GM10248 (cell line): ENCODE measurements around the gene SHISA8.

ENCODE experiments used
- CTCF ChIA-PET: fragments of 300-600 bp; sonication (Branson Sonifier 250); formaldehyde crosslinking; extraction: SDS; loops from one replicate; lab custom pipeline; 2021; ENCODE audit warnings: antibody characterized with exemption; lab: Yijun Ruan, JAX
- POLR2A ChIA-PET: fragments of 350-650 bp; sonication (Branson Sonifier 250); formaldehyde crosslinking; extraction: SDS; loops from one replicate; lab custom pipeline; 2020; ENCODE audit warnings: antibody characterized with exemption; lab: Yijun Ruan, JAX
- DNase-seq: peaks from one replicate; pipeline ENCODE4 v3.0.0; 2012; ENCODE audit errors: extremely low spot score
- CTCF ChIP-seq: IDR thresholded peaks from 2 replicates; pipeline ENCODE4 v1.5.1; 2012; ENCODE audit warnings: mild to moderate bottlenecking, low read depth; ENCODE audit errors: extremely low read depth, missing control alignments, control extremely low read depth

SHISA8 gene

GRCh38 chr22:41907436-41908401 lies 7.2 kb downstream of the SHISA8 start:
- ChIA-PET CTCF (interaction anchor here (1.1 to 3.2 kb wide), 7 partner anchors 12 to 211 kb away, joined by 3 to 10 read pairs (median 4); partner anchors contain the start of gene SMIM45), POLR2A (interaction anchor here (1.4 to 1.7 kb wide), 3 partner anchors 10 to 210 kb away, joined by 3 to 6 read pairs (median 5); no protein-coding TSS in a partner anchor)
- no peak for DNase-seq
- TF ChIP-seq CTCF, result no peak

- no peak for DNase-seq
- POLR2A ChIA-PET, result no interaction called here
- CTCF ChIA-PET, result interaction anchor here (1.1 to 3.2 kb wide), 4 partner anchors 16 to 46 kb away, joined by 3 to 10 read pairs (median 6); partner anchors contain the start of gene SMIM45
- TF ChIP-seq CTCF, result no peak
These were observed 8.1 kb downstream of the SHISA8 start for GRCh38 chr22:41906822-41907221.

- POLR2A ChIA-PET, result no interaction called here
- DNase-seq, result no peak
- TF ChIP-seq CTCF, result no peak
- CTCF ChIA-PET, result interaction anchor here (1.0 kb wide), 1 partner anchor 11 kb away, joined by 4 read pairs; no protein-coding TSS in a partner anchor
These were observed 9.3 kb downstream of the SHISA8 start for GRCh38 chr22:41905411-41906202.

GRCh38 chr22:41904450-41905410 lies 10.1 kb downstream of the SHISA8 start:
- ChIA-PET POLR2A (interaction anchor here (1.0 kb wide), 1 partner anchor 42 kb away, joined by 3 read pairs; no protein-coding TSS in a partner anchor), CTCF (interaction anchor here (1.0 to 2.1 kb wide), 2 partner anchors 12 to 21 kb away, joined by 4 to 7 read pairs; no protein-coding TSS in a partner anchor)
- TF ChIP-seq CTCF, result no peak
- no peak for DNase-seq

- ChIA-PET POLR2A (interaction anchor here (0.5 to 1.2 kb wide), 3 partner anchors 37 to 181 kb away, joined by 3 to 5 read pairs (median 4); no protein-coding TSS in a partner anchor), CTCF (interaction anchor here (1.0 to 2.1 kb wide), 6 partner anchors 9 to 206 kb away, joined by 3 to 7 read pairs (median 6); no protein-coding TSS in a partner anchor)
- DNase-seq, result no peak
- no peak for TF ChIP-seq CTCF
These were observed 11.9 kb downstream of the SHISA8 start for GRCh38 chr22:41902932-41903421.
